Peyer's patch (tissue), 4 donors: ENCODE measurements around the gene TP53AIP1.

Experiments
- POLR2A ChIP-seq, 2 donors: fragments of 450-650 bp; IDR thresholded peaks; one replicate each; pipeline ENCODE4 v1.5.1; 2017; ENCODE audit warnings: antibody characterized with exemption in 2 of 2, mild to moderate bottlenecking in 2 of 2, moderate library complexity in 2 of 2
- TF ChIP-seq, protein P1 (sequence below), 6 experiments: fragments of 450-650 bp in 4 of 6; fragments of 200-600 bp in 2 of 6; sonication (generic) in 1 of 6; IDR thresholded peaks; one replicate each; pipeline ENCODE4 v1.5.1; 2017 to 2019; ENCODE audit warnings: antibody characterized with exemption in 6 of 6, mild to moderate bottlenecking in 3 of 6, moderate library complexity in 1 of 6

GRCh38 chr11:128894286-128894681 is 48.4 kb downstream of the TP53AIP1 start:
- no peak for TF ChIP-seq POLR2A (IDR thresholded peaks at IDR 0.05)
- TF ChIP-seq, protein P1, sequence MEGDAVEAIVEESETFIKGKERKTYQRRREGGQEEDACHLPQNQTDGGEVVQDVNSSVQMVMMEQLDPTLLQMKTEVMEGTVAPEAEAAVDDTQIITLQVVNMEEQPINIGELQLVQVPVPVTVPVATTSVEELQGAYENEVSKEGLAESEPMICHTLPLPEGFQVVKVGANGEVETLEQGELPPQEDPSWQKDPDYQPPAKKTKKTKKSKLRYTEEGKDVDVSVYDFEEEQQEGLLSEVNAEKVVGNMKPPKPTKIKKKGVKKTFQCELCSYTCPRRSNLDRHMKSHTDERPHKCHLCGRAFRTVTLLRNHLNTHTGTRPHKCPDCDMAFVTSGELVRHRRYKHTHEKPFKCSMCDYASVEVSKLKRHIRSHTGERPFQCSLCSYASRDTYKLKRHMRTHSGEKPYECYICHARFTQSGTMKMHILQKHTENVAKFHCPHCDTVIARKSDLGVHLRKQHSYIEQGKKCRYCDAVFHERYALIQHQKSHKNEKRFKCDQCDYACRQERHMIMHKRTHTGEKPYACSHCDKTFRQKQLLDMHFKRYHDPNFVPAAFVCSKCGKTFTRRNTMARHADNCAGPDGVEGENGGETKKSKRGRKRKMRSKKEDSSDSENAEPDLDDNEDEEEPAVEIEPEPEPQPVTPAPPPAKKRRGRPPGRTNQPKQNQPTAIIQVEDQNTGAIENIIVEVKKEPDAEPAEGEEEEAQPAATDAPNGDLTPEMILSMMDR (IDR thresholded peaks at IDR 0.05) = no peak
